Parathyroid adenoma (tissue), 2 donors: ENCODE measurements around the gene NFKB2.

Source experiments
- H2AFZ ChIP-seq: fragments of 300-600 bp; sonication (generic); one replicate; pipeline ENCODE4 v1.7.0; 2017; ENCODE audit warnings: antibody characterized with exemption, mild to moderate bottlenecking
- H3K27ac ChIP-seq: fragments of 300-600 bp; sonication (generic); one replicate; pipeline ENCODE4 v1.7.0; 2017
- H3K27me3 ChIP-seq: fragments of 300-600 bp; sonication (generic); one replicate; pipeline ENCODE4 v1.7.0; 2017; ENCODE audit warnings: low read length; ENCODE audit not compliant: control insufficient read depth, insufficient read depth
- H3K36me3 ChIP-seq: fragments of 300-600 bp; sonication (generic); one replicate; pipeline ENCODE4 v1.7.0; 2017; ENCODE audit warnings: low read length; ENCODE audit not compliant: control insufficient read depth, insufficient read depth
- H3K4me1 ChIP-seq: fragments of 300-600 bp; sonication (generic); one replicate; pipeline ENCODE4 v1.7.0; 2017; ENCODE audit warnings: control low read depth
- H3K4me2 ChIP-seq: fragments of 300-600 bp; sonication (generic); one replicate; pipeline ENCODE4 v1.7.0; 2017; ENCODE audit warnings: low read length
- H3K4me3 ChIP-seq: fragments of 300-600 bp; sonication (generic); one replicate; pipeline ENCODE4 v1.7.0; 2017; ENCODE audit warnings: low read depth, low read length
- H3K79me2 ChIP-seq: fragments of 300-600 bp; sonication (generic); one replicate; pipeline ENCODE4 v1.7.0; 2017; ENCODE audit warnings: control low read depth
- H3K9ac ChIP-seq: fragments of 300-600 bp; sonication (generic); one replicate; pipeline ENCODE4 v1.7.0; 2017; ENCODE audit warnings: mild to moderate bottlenecking
- H3K9me3 ChIP-seq: fragments of 300-600 bp; sonication (generic); one replicate; pipeline ENCODE4 v1.7.0; 2017; ENCODE audit warnings: low read length; ENCODE audit not compliant: control insufficient read depth
- TF ChIP-seq, protein P1 (sequence below): fragments of 300-600 bp; sonication (generic); IDR thresholded peaks from one replicate; pipeline ENCODE4 v1.7.0; 2017; ENCODE audit warnings: antibody characterized with exemption, mild to moderate bottlenecking
- donor health status: primary hyperparathyroidism.

The NFKB2 gene

DNA sequence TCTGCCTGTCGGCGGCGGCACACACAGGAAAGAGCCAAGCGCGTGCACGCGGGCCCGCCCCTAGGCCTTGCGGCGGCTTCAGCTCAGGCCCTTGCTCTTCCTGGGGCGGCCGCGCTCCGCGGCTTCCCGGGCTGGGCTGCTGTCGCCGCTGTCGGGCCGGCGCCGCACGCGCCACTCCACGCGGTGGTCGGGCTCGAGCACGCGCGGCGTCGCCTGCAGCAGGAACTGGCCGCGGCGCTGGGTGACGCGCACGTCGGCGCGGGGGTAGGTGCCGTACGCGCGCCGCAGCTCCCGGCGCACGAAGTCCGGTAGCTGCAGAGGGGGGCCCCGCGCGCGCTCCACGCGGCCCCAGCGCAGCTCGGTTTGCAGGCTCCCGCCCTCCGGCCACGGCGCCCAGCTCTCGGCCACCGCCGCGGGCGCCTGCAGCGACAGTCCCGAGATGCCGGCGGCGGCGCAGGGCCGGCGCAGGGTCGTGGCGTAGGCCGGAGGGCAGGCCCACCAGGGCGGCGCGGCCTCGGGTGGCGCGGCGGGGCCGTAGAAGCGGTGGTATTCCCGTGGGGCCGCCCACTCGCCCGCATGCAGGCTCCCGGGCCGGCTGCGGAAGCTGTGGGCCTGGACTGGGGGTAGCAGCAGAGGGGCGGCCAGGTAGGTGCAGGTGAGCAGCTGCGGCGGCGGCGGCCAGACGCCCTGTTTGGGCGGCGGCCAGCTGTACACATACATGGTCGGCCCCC is 55.0 kb downstream of the NFKB2 start:
- TF ChIP-seq, protein P1, sequence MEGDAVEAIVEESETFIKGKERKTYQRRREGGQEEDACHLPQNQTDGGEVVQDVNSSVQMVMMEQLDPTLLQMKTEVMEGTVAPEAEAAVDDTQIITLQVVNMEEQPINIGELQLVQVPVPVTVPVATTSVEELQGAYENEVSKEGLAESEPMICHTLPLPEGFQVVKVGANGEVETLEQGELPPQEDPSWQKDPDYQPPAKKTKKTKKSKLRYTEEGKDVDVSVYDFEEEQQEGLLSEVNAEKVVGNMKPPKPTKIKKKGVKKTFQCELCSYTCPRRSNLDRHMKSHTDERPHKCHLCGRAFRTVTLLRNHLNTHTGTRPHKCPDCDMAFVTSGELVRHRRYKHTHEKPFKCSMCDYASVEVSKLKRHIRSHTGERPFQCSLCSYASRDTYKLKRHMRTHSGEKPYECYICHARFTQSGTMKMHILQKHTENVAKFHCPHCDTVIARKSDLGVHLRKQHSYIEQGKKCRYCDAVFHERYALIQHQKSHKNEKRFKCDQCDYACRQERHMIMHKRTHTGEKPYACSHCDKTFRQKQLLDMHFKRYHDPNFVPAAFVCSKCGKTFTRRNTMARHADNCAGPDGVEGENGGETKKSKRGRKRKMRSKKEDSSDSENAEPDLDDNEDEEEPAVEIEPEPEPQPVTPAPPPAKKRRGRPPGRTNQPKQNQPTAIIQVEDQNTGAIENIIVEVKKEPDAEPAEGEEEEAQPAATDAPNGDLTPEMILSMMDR: no peak
- Histone ChIP-seq H3K4me2 (peak overlapping the region; percentile 97), H3K9ac (peak overlapping the region; percentile 63), H2AFZ (peak overlapping the region; percentile 97), H3K27me3 (no peaks in the 10 kb centered on the region), H3K4me3 (peak overlapping the region; percentile 68), H3K79me2 (no peaks in the 10 kb centered on the region), H3K9me3 (no peaks in the 10 kb centered on the region), H3K4me1 (peaks cover 4% of the 10 kb centered on the region), H3K36me3 (no peaks in the 10 kb centered on the region), H3K27ac (peak overlapping the region; percentile 97)

DNA sequence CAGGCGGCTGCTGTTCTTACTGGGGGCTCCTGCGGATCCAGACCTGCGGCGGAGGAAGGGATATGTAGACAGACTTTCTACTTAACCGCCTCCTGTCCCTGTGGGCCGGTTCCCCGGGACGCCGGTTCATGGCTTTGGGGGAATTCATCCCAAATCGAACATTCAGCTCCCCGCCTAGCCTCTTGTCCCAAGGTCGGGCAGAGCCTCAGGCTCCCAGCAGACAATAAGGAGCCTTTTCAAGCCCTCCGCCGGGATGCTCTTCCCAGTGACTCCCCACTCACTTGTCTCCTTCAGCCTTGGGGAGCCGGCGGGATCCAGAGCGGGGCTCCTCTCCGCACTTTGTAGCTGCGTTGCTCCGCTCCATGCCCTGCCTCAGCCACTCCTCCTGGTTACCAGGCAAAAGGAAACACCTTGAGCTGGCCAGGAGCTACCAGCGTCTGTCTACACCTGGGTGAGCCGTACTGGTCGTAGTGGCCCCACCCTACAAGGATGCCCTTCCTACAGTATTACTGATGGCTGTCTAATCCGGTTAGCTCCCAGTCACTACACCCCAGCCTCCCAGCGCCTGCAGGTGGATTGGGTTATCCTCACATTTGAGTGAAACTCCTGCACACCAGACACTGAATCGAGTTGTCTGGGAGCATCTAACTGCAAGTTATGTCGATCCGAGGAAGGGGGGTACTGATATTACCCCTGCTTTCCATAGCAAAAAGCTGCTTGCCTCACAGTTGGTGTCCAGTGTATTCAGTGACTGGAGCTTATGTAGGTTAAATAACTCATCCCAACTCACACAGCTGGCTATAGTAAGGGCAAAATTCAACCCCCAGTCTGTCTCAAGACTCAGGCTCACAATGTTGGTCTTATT is 55.8 kb downstream of the NFKB2 start, which contains the start of gene C10orf95:
TSS of gene C10orf95 (minus strand) at position 439 of the 865 bp plus-strand sequence. CDS start 450 bp downstream, outside the sequence.
- H2AFZ ChIP-seq: peak within 1 kb of the TSS; percentile 87
- no peaks in the 10 kb centered on the region for H3K9me3 ChIP-seq
- peak within 1 kb of the TSS; percentile 87 for H3K27ac ChIP-seq
- H3K4me2 ChIP-seq: peak within 1 kb of the TSS; percentile 97
- peak within 1 kb of the TSS; percentile 63 for H3K9ac ChIP-seq
- TF ChIP-seq, protein P1: no peak
- H3K36me3 ChIP-seq: no peaks in the 10 kb centered on the region
- no peaks in the 10 kb centered on the region for H3K79me2 ChIP-seq
- H3K4me1 ChIP-seq: peaks cover 4% of the 10 kb centered on the region
- peak within 1 kb of the TSS; percentile 68 for H3K4me3 ChIP-seq
- H3K27me3 ChIP-seq: no peaks in the 10 kb centered on the region
